ENCODE results near the gene ADAMTS2.

ADAMTS2 gene

GRCh38 chr5:179187229-179187678, 158.0 kb downstream of the ADAMTS2 start:
- no peak for DNase-seq

GRCh38 chr5:179186801-179187200, 158.5 kb downstream of the ADAMTS2 start:
- no peak for DNase-seq

DNA sequence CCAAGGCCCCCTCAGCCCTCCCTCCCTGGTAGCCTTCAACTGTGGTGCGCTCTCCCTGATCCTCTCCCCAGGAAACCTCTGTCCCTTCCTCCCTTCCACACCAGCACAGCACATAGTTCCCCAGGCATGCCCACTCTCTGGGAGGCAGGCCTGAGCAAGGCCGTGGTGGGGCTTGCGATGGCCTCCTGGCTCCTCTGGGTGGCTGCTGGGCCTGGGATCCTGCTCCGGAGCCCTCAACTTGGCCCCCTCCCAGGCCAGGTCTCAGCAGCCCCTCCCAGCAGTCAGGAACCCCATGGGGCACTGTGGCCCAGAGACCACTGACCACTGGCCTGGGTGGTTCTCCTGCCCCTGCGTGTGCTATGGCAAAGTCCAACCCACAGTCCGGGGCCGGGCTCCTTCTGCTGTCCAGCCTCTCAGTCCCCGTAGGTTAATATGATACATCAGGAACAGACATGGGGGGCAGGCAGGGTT, 159.3 kb downstream of the ADAMTS2 start:
- no peak for DNase-seq

DNA sequence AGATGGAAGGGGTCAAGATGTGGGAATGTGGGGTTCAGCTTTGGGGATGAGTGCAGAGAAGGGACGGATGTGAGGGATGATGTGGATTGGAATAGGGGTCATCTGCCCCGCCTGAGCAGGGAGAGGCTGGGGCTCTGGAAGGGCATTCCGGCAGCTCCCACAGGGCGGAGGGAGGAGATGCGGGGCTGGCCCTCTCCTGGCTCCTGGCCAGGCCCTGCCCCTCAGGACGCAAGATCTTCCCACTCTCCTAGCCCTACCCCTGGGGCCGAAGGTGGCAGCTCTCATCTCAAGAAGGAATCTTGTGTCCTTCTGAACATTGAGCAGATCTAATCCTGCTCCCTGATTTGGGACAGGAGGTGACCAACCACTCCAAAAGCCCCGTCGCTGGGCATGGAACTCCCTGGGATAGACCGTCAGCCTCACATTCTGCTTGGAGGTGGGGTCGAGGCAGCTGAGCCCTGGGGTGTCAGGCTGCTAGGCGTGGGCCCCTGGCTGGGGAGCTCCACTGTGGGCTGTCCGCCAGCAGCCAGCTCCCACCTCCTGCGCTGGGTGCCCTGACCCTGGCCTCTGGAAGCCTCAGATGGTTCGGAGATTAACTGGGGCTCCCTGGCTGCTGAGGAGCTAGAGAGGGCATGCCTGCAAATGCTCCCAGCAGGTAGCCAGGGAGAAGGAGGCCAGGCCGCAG, 159.9 kb downstream of the ADAMTS2 start:
- DNase-seq, result no peak

- DNase-seq, result no peak
Observed at GRCh38 chr5:179184521-179185050, 160.7 kb downstream of the ADAMTS2 start.

- DNase-seq, result no peak
Observed at GRCh38 chr5:179183481-179183880, 161.8 kb downstream of the ADAMTS2 start.

DNA sequence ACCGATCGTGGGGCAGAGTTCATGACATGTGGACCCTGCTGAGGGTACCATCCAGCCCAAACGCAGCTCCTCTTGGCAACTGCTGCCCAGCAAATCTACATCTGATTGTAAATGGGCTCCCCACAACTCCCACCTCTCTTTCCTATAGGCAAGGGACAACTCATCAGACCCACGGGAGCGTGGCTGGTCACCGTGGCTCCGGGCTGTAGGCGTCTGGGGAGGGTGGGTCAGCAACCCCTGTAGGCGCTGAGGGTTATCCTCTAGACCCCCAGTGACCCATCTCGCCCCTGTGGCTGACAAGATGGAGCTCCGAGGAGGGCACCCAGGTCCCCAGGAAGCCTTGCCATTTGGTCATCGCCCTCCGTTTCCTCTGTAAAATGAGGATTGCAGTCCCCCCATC, 162.7 kb downstream of the ADAMTS2 start:
- no peak for DNase-seq

GRCh38 chr5:179181988-179182387, 163.3 kb downstream of the ADAMTS2 start:
- DNase-seq, result no peak

- DNase-seq, result no peak
Observed at GRCh38 chr5:179180921-179181645, 164.2 kb downstream of the ADAMTS2 start.

GRCh38 chr5:179180061-179180610, 165.1 kb downstream of the ADAMTS2 start:
- DNase-seq, result no peak

DNA sequence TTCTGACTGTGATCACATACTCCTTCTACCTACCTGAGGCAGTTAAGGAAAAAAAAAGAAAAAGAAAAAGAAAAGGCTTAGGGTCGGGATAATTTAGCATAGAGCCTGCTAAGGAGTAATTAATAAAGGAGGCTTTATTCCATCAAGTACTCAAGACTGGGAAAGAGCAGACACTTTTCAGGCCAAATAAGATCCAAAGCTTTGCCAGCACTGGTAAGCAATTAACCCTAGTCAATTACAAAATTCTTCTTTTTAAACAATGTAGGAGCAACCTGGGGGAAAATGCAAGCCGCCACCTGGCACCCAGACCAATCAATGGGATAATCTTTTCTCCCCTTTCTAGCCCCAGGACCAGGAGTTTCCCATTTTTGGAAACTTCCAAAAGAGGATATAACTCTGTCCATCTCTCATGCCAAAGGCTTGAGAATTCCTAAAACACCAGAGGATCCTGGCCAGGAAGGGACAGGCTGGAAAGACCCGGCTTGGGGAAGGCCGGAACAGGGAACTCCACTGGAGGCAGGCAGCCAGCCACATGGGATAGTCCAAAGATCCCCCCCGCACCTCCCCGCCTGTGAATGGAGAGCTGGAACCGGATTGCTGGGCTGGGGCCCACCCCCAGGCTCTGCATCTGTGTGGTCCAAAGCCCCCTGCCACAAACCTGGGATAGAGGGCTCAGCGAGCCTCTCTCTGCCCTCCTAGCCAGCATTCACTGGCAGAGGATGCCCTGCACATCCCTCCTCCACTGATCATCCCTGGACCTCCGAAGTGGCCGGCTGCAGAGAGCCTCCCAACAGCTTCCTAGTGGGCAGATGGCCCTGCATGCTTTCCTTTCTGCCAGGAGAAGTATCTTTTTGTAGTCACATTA, 167.3 kb downstream of the ADAMTS2 start:
- no peak for DNase-seq

- DNase-seq, result no peak
Observed at GRCh38 chr5:179176571-179177230, 168.6 kb downstream of the ADAMTS2 start.

DNA sequence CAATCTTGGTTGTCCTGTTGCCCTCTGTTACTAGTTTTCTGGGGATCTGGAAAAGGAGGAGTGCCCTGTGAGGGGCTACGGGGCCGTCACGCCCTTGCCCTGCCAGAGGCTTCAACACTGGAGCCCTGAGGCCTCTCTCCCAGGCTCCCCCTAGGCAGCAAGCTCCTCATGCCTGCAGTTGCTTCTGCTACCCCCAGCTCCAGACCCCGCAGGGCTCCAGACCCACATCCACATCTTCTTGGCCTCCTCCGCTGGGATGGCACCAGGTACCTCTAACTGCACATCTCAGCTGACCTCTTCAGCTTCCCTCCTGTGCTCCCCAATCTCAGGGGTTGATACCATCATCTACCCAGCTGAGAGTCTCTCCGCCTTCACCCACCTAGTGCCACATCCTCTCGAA, 169.1 kb downstream of the ADAMTS2 start:
- no peak for DNase-seq

DNA sequence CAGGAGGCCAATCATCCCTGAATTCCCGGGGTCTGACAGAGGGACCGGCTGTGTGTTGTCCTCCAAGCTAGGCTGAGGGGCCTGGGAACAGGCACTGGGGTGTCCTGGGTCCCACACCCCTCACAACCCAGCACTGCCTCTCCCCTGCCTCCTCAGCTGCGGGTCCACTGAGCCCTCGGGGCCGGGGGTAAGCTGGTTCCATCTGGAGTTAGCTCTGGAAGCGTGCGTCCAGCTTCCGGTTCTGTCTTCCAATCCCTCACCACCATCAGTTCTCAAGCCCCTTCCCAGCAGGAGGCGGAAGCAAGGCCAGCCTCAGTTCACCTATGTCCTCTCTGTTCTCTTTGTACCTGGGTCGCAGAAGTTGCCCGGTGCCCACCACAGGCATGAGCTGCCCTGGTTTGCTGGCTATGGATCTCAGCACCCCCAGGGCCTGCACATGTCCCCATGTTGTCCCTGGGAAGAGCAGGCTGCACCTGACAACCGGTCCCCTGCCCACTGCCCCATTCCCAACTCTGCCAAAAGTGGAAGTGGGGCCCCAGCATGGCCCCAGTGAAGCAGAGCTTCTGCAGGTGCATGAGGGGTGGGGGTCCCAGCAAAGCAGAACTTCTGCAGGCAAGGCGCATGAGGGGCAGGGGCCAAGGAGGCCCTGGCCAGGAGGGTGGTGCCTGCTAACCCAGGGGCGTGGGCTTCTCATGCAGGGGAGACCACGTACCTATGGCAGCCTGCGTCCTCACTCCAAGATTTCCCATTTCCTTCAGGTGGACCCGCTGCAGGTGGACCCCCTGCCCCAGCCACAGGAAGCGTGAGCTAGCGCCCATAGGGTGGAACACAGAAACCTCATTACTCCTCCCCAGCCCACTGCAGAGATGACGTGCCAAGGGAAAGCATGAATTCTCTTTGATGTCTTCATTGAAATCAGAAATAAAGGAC, 173.2 kb downstream of the ADAMTS2 start:
- DNase-seq, result no peak

DNA sequence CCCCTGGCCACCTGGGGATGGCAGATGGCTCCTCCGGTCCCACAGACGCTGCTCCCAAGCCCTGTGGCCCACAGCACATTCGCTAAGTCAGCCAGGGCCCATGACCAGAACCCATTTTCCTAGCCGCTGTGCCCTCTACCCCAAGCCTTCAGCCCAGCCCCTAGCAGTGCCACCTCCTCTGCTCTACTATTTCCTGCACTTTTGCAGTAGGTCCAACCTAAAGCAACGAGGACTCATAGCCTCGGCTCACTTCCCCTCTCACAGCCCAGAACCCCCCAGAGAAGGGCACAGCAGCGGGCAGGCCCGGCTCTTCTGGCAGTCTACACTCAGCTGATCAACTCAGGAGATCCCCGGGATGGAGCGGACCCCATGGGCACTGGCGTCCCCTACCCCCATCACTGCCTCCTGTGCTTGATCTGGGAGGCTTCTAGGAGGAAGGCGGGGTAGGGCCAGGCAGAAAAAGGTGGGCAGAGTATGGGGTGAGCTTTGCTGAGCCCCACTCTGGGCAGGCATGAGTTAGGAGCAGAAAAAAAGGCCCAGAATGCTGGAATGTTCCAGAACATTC, 173.9 kb downstream of the ADAMTS2 start:
- DNase-seq, result no peak

- no peak for DNase-seq
Observed at GRCh38 chr5:179170606-179171005, 174.7 kb downstream of the ADAMTS2 start.

GRCh38 chr5:179169836-179170235, 175.4 kb downstream of the ADAMTS2 start:
- DNase-seq, result no peak

- DNase-seq, result no peak
Observed at GRCh38 chr5:179168664-179169063, 176.6 kb downstream of the ADAMTS2 start.

DNA sequence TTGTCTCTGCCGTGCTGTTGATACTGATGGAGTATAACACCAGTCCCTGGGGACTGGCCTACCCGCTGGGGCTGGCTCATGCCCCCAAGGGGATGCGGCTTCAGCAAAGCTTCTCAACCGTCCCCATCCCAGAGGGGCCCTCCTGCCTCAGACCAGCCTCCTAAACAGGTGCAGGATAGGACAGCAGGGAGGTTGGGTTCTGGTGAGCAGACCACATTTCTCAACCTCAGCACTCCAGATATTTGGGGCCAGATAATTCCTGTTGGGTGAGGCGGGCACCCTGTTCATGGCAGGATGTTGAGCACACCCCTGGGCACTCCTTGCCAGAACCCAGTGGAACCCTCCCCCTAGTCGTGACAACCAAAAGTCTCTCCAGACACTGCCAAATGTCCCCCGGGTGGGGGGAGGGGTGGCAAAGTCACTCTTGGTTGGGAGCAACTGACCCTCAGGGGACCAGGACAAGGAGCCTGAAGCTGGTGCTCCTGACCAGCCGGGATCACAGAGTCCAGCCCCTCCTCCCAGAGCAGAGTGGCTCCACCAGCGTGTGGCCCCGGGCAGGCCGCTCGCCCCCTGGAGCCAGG, 177.3 kb downstream of the ADAMTS2 start:
- no peak for DNase-seq
